Activated naive CD4-positive, alpha-beta T cell treated with anti-CD3 and anti-CD28 coated beads, Interleukin-2, amount 50 U/mL, for 24 hours (primary cell): ENCODE data around the gene NSFL1C.

Experiments used
- H3K27ac Mint-ChIP-seq: one replicate; pipeline ENCODE4 v1.8.0; 2021; ENCODE audit warnings: mild to moderate bottlenecking, mixed read lengths
- H3K27me3 Mint-ChIP-seq: one replicate; pipeline ENCODE4 v1.8.0; 2021; ENCODE audit warnings: mixed read lengths
- H3K36me3 Mint-ChIP-seq: one replicate; pipeline ENCODE4 v1.8.0; 2021; ENCODE audit warnings: mixed read lengths
- H3K4me1 Mint-ChIP-seq: one replicate; pipeline ENCODE4 v1.8.0; 2021; ENCODE audit warnings: mixed read lengths
- H3K4me3 Mint-ChIP-seq: one replicate; pipeline ENCODE4 v1.8.0; 2021; ENCODE audit warnings: mild to moderate bottlenecking, mixed read lengths
- H3K9me3 Mint-ChIP-seq: one replicate; pipeline ENCODE4 v1.8.0; 2021; ENCODE audit warnings: mixed read lengths

NSFL1C gene

GRCh38 chr20:1448081-1448620 lies 18.5 kb downstream of the NSFL1C start:
- no peaks in the 10 kb centered on the region for H3K4me1 Mint-ChIP-seq
- H3K9me3 Mint-ChIP-seq = no peaks in the 10 kb centered on the region
- H3K36me3 Mint-ChIP-seq = peaks cover 14% of the 10 kb centered on the region
- no peaks in the 10 kb centered on the region for H3K27me3 Mint-ChIP-seq
- H3K27ac Mint-ChIP-seq = no peak overlapping the region
- H3K4me3 Mint-ChIP-seq = no peak overlapping the region

GRCh38 chr20:1446536-1446935 lies 20.1 kb downstream of the NSFL1C start:
- peaks cover 8% of the 10 kb centered on the region for H3K4me1 Mint-ChIP-seq
- H3K9me3 Mint-ChIP-seq = no peaks in the 10 kb centered on the region
- H3K4me3 Mint-ChIP-seq = no peak overlapping the region
- H3K36me3 Mint-ChIP-seq = peaks cover 10% of the 10 kb centered on the region
- H3K27me3 Mint-ChIP-seq = no peaks in the 10 kb centered on the region
- H3K27ac Mint-ChIP-seq = no peak overlapping the region

GRCh38 chr20:1443085-1443484 lies 23.6 kb downstream of the NSFL1C start:
- peaks cover 5% of the 10 kb centered on the region for H3K36me3 Mint-ChIP-seq
- no peaks in the 10 kb centered on the region for H3K9me3 Mint-ChIP-seq
- H3K27me3 Mint-ChIP-seq = no peaks in the 10 kb centered on the region
- peaks cover 20% of the 10 kb centered on the region for H3K4me1 Mint-ChIP-seq
- no peak overlapping the region for H3K4me3 Mint-ChIP-seq
- no peak overlapping the region for H3K27ac Mint-ChIP-seq

- Mint-ChIP-seq H3K36me3 (peaks cover 5% of the 10 kb centered on the region), H3K27me3 (no peaks in the 10 kb centered on the region), H3K9me3 (no peaks in the 10 kb centered on the region), H3K4me1 (peaks cover 23% of the 10 kb centered on the region), H3K27ac (no peak overlapping the region), H3K4me3 (no peak overlapping the region)
These were observed 24.3 kb downstream of the NSFL1C start for GRCh38 chr20:1442304-1442703.

GRCh38 chr20:1441133-1441532 lies 25.5 kb downstream of the NSFL1C start:
- no peak overlapping the region for H3K27ac Mint-ChIP-seq
- no peak overlapping the region for H3K4me3 Mint-ChIP-seq
- peaks cover 7% of the 10 kb centered on the region for H3K36me3 Mint-ChIP-seq
- no peaks in the 10 kb centered on the region for H3K9me3 Mint-ChIP-seq
- peaks cover 26% of the 10 kb centered on the region for H3K4me1 Mint-ChIP-seq
- no peaks in the 10 kb centered on the region for H3K27me3 Mint-ChIP-seq

- Mint-ChIP-seq H3K4me1 (peaks cover 32% of the 10 kb centered on the region), H3K4me3 (no peak overlapping the region), H3K36me3 (peaks cover 7% of the 10 kb centered on the region), H3K9me3 (no peaks in the 10 kb centered on the region), H3K27me3 (no peaks in the 10 kb centered on the region), H3K27ac (no peak overlapping the region)
These were observed 26.6 kb downstream of the NSFL1C start for GRCh38 chr20:1440024-1440423.

- H3K4me1 Mint-ChIP-seq = peaks cover 41% of the 10 kb centered on the region
- H3K9me3 Mint-ChIP-seq = no peaks in the 10 kb centered on the region
- H3K36me3 Mint-ChIP-seq = peaks cover 7% of the 10 kb centered on the region
- no peak overlapping the region for H3K27ac Mint-ChIP-seq
- no peak overlapping the region for H3K4me3 Mint-ChIP-seq
- no peaks in the 10 kb centered on the region for H3K27me3 Mint-ChIP-seq
These were observed 28.3 kb downstream of the NSFL1C start for GRCh38 chr20:1438361-1438760.

- no peak overlapping the region for H3K4me3 Mint-ChIP-seq
- H3K9me3 Mint-ChIP-seq = no peaks in the 10 kb centered on the region
- H3K27ac Mint-ChIP-seq = no peak overlapping the region
- peaks cover 45% of the 10 kb centered on the region for H3K4me1 Mint-ChIP-seq
- no peaks in the 10 kb centered on the region for H3K27me3 Mint-ChIP-seq
- H3K36me3 Mint-ChIP-seq = peaks cover 7% of the 10 kb centered on the region
These were observed 29.3 kb downstream of the NSFL1C start for GRCh38 chr20:1437235-1437904.

GRCh38 chr20:1436263-1436662 lies 30.4 kb downstream of the NSFL1C start:
- Mint-ChIP-seq H3K27me3 (no peaks in the 10 kb centered on the region), H3K4me3 (no peak overlapping the region), H3K9me3 (no peaks in the 10 kb centered on the region), H3K4me1 (peaks cover 34% of the 10 kb centered on the region), H3K36me3 (peaks cover 7% of the 10 kb centered on the region), H3K27ac (no peak overlapping the region)

GRCh38 chr20:1435337-1435699 lies 31.3 kb downstream of the NSFL1C start:
- Mint-ChIP-seq H3K36me3 (peaks cover 6% of the 10 kb centered on the region), H3K4me3 (no peak overlapping the region), H3K27me3 (no peaks in the 10 kb centered on the region), H3K27ac (no peak overlapping the region), H3K4me1 (peaks cover 27% of the 10 kb centered on the region), H3K9me3 (no peaks in the 10 kb centered on the region)

GRCh38 chr20:1434571-1435336 lies 31.9 kb downstream of the NSFL1C start:
- no peak overlapping the region for H3K27ac Mint-ChIP-seq
- H3K36me3 Mint-ChIP-seq = peaks cover 6% of the 10 kb centered on the region
- H3K4me3 Mint-ChIP-seq = no peak overlapping the region
- H3K4me1 Mint-ChIP-seq = peaks cover 25% of the 10 kb centered on the region
- no peaks in the 10 kb centered on the region for H3K27me3 Mint-ChIP-seq
- no peaks in the 10 kb centered on the region for H3K9me3 Mint-ChIP-seq

GRCh38 chr20:1431158-1431557 lies 35.5 kb downstream of the NSFL1C start:
- Mint-ChIP-seq H3K4me1 (peaks cover 23% of the 10 kb centered on the region), H3K27me3 (no peaks in the 10 kb centered on the region), H3K36me3 (peaks cover 4% of the 10 kb centered on the region), H3K27ac (no peak overlapping the region), H3K4me3 (no peak overlapping the region), H3K9me3 (no peaks in the 10 kb centered on the region)

GRCh38 chr20:1430004-1430451 lies 36.6 kb downstream of the NSFL1C start:
- H3K4me3 Mint-ChIP-seq = no peak overlapping the region

GRCh38 chr20:1429143-1429728 lies 37.4 kb downstream of the NSFL1C start:
- Mint-ChIP-seq H3K4me1 (peaks cover 9% of the 10 kb centered on the region), H3K27ac (no peak overlapping the region), H3K36me3 (peaks cover 1% of the 10 kb centered on the region), H3K27me3 (no peaks in the 10 kb centered on the region), H3K9me3 (no peaks in the 10 kb centered on the region), H3K4me3 (no peak overlapping the region)

More at GRCh38 chr20:1430004-1430451, 36.6 kb downstream of the NSFL1C start:
- Mint-ChIP-seq H3K9me3 (no peaks in the 10 kb centered on the region), H3K36me3 (peaks cover 4% of the 10 kb centered on the region), H3K4me1 (peaks cover 17% of the 10 kb centered on the region), H3K27me3 (no peaks in the 10 kb centered on the region), H3K27ac (no peak overlapping the region)

GRCh38 chr20:1427457-1428054 lies 39.1 kb downstream of the NSFL1C start:
- H3K36me3 Mint-ChIP-seq = no peaks in the 10 kb centered on the region
- H3K9me3 Mint-ChIP-seq = no peaks in the 10 kb centered on the region
- no peaks in the 10 kb centered on the region for H3K27me3 Mint-ChIP-seq
- no peak overlapping the region for H3K4me3 Mint-ChIP-seq
- no peak overlapping the region for H3K27ac Mint-ChIP-seq
- peaks cover 10% of the 10 kb centered on the region for H3K4me1 Mint-ChIP-seq
